ENCODE results near the gene TXK.

- TF ChIP-seq CTCF (IDR thresholded peaks at IDR 0.05) (no peak), MXD4 (CRISPR knock-in tag; IDR thresholded peaks at IDR 0.05; ENCODE audit: borderline replicate concordance) (no peak), ATF6 (CRISPR knock-in tag; IDR thresholded peaks at IDR 0.05) (no peak), ZNF671 (CRISPR knock-in tag; IDR thresholded peaks at IDR 0.05) (no peak), ZBTB43 (CRISPR knock-in tag; IDR thresholded peaks at IDR 0.05) (no peak)
These were observed 13.9 kb downstream of the TXK start for GRCh38 chr4:48120132-48120531.
